Vagina (tissue), 2 donors: ENCODE results near the gene MAD1L1.

ENCODE experiments used
- POLR2A ChIP-seq, 2 donors: fragments of 450-650 bp; IDR thresholded peaks; one replicate each; pipeline ENCODE4 v1.6.1; 2017; ENCODE audit warnings: antibody characterized with exemption in 2 of 2, mild to moderate bottlenecking in 2 of 2, moderate library complexity in 2 of 2
- POLR2AphosphoS5 ChIP-seq, 2 donors: sonication (generic); formaldehyde crosslinking; IDR thresholded peaks; one replicate each; pipeline ENCODE4 v1.9.0; 2017; ENCODE audit warnings: antibody characterized with exemption in 2 of 2, mild to moderate bottlenecking in 2 of 2, low read depth in 1 of 2; ENCODE audit not compliant: insufficient read depth in 1 of 2
- TF ChIP-seq, protein P1 (sequence below), 3 experiments: fragments of 450-650 bp in 2 of 3; fragments of 200-600 bp in 1 of 3; sonication (generic) in 1 of 3; IDR thresholded peaks; one replicate each; pipeline ENCODE4 v1.5.1; 2017 to 2019; ENCODE audit warnings: antibody characterized with exemption in 3 of 3, mild to moderate bottlenecking in 2 of 3, moderate library complexity in 2 of 3

DNA sequence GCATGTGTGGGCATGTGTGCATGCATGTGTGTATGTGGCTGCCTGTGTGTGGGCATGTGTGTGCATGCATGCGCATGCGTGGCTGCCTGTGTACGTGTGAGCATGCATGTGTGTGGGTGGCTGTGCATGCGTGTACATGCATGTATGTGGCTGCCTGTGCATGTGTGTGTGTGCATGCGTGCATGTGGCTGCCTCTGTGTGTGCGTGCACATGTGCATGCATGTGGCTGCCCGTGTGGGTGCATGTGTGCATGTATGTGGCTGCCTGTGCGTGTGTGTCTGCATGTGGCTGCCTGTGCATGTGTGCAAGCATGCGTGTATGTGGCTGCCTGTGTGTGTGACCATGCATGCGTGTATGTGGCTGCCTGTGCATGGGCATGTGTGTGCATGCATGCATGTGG lies 345.5 kb downstream of the MAD1L1 start:
- TF ChIP-seq POLR2A (IDR thresholded peaks at IDR 0.05) (no peak), POLR2AphosphoS5 (IDR thresholded peaks at IDR 0.05; ENCODE audit: insufficient read depth in 1 of 2, low read depth in 1 of 2) (no peak)
- TF ChIP-seq, protein P1, sequence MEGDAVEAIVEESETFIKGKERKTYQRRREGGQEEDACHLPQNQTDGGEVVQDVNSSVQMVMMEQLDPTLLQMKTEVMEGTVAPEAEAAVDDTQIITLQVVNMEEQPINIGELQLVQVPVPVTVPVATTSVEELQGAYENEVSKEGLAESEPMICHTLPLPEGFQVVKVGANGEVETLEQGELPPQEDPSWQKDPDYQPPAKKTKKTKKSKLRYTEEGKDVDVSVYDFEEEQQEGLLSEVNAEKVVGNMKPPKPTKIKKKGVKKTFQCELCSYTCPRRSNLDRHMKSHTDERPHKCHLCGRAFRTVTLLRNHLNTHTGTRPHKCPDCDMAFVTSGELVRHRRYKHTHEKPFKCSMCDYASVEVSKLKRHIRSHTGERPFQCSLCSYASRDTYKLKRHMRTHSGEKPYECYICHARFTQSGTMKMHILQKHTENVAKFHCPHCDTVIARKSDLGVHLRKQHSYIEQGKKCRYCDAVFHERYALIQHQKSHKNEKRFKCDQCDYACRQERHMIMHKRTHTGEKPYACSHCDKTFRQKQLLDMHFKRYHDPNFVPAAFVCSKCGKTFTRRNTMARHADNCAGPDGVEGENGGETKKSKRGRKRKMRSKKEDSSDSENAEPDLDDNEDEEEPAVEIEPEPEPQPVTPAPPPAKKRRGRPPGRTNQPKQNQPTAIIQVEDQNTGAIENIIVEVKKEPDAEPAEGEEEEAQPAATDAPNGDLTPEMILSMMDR (IDR thresholded peaks at IDR 0.05) = no peak
